ENCODE data around the gene PRLR.

GRCh38 chr5:35094948-35095347, 135.3 kb downstream of the PRLR start:
- TF ChIP-seq CTCF (conservative IDR thresholded peaks at IDR 0.05) (no peak), ZFX (IDR thresholded peaks at IDR 0.05) (no peak)

Data from C4-2B (cell line).